ENCODE measurements around the gene TMEM101. TPM values are rescaled to one million over a fixed set of nuclear protein-coding genes. Genes with fewer than 3 reads are reported as not detected.

Gene TMEM101
- 10 to 100 TPM; 27.3 to 30.0 TPM for total RNA-seq
- polyA plus RNA-seq, result 10 to 100 TPM; 22.7 to 33.6 TPM

DNA sequence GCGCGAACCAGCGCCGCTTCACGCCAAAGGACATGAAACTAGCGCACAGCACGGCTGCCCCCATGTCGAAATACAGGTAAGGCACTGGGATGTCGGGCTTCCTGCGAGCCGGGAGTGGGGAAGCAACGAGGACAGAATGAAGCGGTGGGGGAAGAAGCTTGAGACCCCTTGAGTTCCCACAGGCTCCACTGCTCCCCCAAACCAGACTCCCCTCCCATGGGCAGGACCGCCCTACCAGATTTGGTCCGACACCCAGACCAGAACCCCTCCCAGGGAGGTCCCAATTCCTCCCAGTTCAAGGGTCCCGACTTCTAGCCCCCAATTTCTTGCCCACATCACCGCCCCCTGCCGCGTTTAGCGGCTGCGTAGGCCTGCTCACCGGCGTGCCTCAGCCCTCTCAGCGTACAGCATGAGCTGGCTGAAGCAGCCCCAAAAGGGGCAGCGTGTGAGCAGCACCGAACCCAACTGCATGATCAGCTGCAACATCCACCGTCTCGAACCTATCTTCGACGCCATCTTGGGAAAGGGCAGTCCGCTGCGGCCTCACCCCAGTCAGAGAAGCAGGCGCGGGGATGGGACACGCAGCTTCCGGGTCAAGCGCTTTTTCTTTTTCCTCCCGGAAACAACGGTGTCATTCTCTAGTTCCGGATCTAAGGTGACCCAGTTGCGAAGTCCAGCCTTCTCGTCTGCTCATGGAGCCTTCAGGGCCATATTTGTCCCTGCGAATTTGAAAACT is at the start of gene TMEM101:
TSS of gene TMEM101 (minus strand) at position 527 of the 736 bp plus-strand sequence. CDS start at position 516, 11 bp downstream.
- Histone ChIP-seq H3K4me3 (ENCODE audit: low read length in 2 of 2) (peak within 1 kb of the TSS; percentile 92 to 98), H3K9me3 (ENCODE audit: control insufficient read depth in 1 of 2, low read length in 2 of 2) (no peaks in the 10 kb centered on the region), H3K4me1 (ENCODE audit: insufficient read depth, low read length) (peaks cover 16% of the 10 kb centered on the region), H3K27me3 (ENCODE audit: insufficient read depth, low read length) (no peaks in the 10 kb centered on the region), H3K36me3 (ENCODE audit: insufficient read depth, low read length) (no peaks in the 10 kb centered on the region), H3K27ac (ENCODE audit: low read depth, low read length) (peak within 1 kb of the TSS; percentile 71)
- intact Hi-C loops (cut with micrococcal nuclease), result loop anchor here (1.0 to 10.0 kb wide), 3 partner anchors 8 to 490 kb away; partner anchors contain the start of genes G6PC3 and GPATCH8
- POLR2A ChIA-PET (ENCODE audit: partially characterized antibody), result interaction anchor here (0.7 to 1.7 kb wide), 7 partner anchors 8 to 489 kb away, joined by 3 to 8 read pairs (median 5); partner anchors contain the start of genes GPATCH8, HDAC5 and TMUB2
- Mint-ChIP-seq H3K27me3 (no peaks in the 10 kb centered on the region), H3K27ac (peak within 1 kb of the TSS; percentile 84 to 99 (median 97)), H3K9me3 (no peaks in the 10 kb centered on the region), H3K4me1 (peaks cover 6 to 13% (median 10%) of the 10 kb centered on the region in 4 donors), H3K4me3 (peak within 1 kb of the TSS; percentile 99 to 100 (median 100)), H3K36me3 (peaks cover 12 to 14% of the 10 kb centered on the region in 2 donors)
- DNase-seq, result peak; percentile 85 to 92 (median 87)
- CTCF ChIA-PET (ENCODE audit: partially characterized antibody), result interaction anchor here (0.9 to 1.4 kb wide), 2 partner anchors 29 to 531 kb away, joined by 3 read pairs; partner anchors contain the start of gene DHX8

DNA sequence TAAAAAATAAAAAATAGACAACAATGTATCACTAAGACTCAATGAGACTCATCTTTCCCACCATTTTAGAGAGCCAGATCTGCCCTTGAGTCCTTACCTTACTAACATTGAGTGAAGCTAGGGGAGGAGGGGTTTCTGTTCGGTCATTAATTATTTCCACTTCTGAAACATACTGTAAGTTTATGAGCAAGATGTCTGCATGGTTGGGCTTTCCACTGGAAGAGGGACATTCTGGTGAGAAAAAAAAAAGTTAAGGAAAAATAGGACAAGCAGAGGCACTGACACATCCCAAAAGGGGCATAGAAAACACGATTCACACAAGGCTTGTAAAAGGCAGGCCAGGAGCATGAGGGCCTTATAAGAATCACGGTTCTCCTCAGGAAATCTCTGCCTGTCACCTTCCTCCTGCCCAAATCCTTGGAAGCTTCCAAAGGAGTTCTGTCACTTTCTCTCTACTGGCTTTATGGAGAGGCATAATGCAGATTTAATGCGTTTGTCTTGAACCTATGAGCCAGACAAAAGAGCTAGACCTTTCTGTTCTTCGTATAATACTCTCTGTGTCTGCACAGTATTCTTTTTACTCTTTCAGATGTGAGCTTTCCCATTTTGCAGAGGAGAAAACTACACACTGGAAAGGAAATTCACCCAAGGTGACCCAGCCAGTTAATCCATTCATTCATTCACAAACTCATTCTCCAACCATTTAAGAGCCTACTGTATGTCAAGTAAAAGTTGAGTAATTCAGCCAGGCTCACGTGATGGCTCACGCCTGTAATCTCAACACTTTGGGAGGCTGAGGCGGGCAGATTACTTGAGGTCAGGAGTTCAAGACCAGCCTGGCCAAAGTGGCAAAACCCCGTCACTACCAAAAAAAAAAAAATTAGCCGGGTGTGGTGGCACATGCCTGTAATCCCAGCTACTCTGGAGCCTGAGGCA is 49.2 kb upstream of the TMEM101 start:
- peak overlapping the region in 7 of 8 donors; percentile 13 to 69 (median 24) for H3K4me3 Mint-ChIP-seq
- POLR2A ChIA-PET (ENCODE audit: partially characterized antibody), result no interaction called here
- H3K4me3 ChIP-seq (ENCODE audit: low read length in 2 of 2), result no peak overlapping the region

DNA sequence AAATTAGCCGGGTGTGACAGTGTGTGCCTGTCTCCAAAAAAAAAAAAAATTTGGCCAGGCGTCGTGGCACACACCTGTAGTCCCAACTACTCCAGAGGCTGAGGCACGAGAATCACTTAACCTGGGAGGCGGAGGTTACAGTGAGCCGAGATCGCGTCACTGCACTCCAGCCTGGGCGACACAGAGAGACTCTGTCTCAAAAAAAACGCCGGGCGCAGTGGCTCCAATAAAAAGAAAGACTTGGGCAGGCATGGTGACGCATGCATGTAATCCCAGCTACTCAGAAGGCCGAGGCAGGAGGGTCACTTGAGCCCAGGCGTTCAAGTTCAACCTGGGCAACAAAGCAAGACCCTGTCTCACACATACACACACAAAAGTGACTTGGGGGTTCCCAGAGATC is 48.1 kb upstream of the TMEM101 start:
- Histone ChIP-seq H3K27ac (ENCODE audit: low read depth, low read length) (no peak overlapping the region), H3K36me3 (ENCODE audit: insufficient read depth, low read length) (peaks cover 19% of the 10 kb centered on the region), H3K4me1 (ENCODE audit: insufficient read depth, low read length) (peaks cover 40% of the 10 kb centered on the region), H3K9me3 (ENCODE audit: control insufficient read depth in 1 of 2, low read length in 2 of 2) (no peaks in the 10 kb centered on the region), H3K4me3 (ENCODE audit: low read length in 2 of 2) (no peak overlapping the region), H3K27me3 (ENCODE audit: insufficient read depth, low read length) (no peaks in the 10 kb centered on the region)
- ChIA-PET POLR2A (ENCODE audit: partially characterized antibody) (no interaction called here), CTCF (ENCODE audit: partially characterized antibody) (no interaction called here)
- no peak overlapping the region for H3K4me3 Mint-ChIP-seq
- intact Hi-C loops (cut with micrococcal nuclease), result no loop called here
- DNase-seq, result no peak
- no peak overlapping the region for H3K27ac Mint-ChIP-seq
- peaks cover 24 to 59% (median 53%) of the 10 kb centered on the region in 4 donors for H3K4me1 Mint-ChIP-seq
- no peaks in the 10 kb centered on the region for H3K27me3 Mint-ChIP-seq
- H3K9me3 Mint-ChIP-seq, result no peaks in the 10 kb centered on the region
- peaks cover 22 to 58% of the 10 kb centered on the region in 2 donors for H3K36me3 Mint-ChIP-seq

More for the DNA sequence above, 49.2 kb upstream of the TMEM101 start:
- CTCF ChIA-PET (ENCODE audit: partially characterized antibody), result interaction anchor here (1.3 kb wide), 1 partner anchor 20 kb away, joined by 3 read pairs; no protein-coding TSS in a partner anchor
- Histone ChIP-seq H3K4me1 (ENCODE audit: insufficient read depth, low read length) (peaks cover 40% of the 10 kb centered on the region), H3K36me3 (ENCODE audit: insufficient read depth, low read length) (peaks cover 15% of the 10 kb centered on the region), H3K9me3 (ENCODE audit: control insufficient read depth in 1 of 2, low read length in 2 of 2) (no peaks in the 10 kb centered on the region), H3K27me3 (ENCODE audit: insufficient read depth, low read length) (no peaks in the 10 kb centered on the region), H3K27ac (ENCODE audit: low read depth, low read length) (no peak overlapping the region)
- intact Hi-C loops (cut with micrococcal nuclease), result no loop called here
- DNase-seq, result no peak
- Mint-ChIP-seq H3K36me3 (peaks cover 22 to 51% of the 10 kb centered on the region in 2 donors), H3K27ac (peak overlapping the region; percentile 42 to 75 (median 54)), H3K9me3 (no peaks in the 10 kb centered on the region), H3K4me1 (peaks cover 27 to 60% (median 52%) of the 10 kb centered on the region in 4 donors), H3K27me3 (no peaks in the 10 kb centered on the region)

DNA sequence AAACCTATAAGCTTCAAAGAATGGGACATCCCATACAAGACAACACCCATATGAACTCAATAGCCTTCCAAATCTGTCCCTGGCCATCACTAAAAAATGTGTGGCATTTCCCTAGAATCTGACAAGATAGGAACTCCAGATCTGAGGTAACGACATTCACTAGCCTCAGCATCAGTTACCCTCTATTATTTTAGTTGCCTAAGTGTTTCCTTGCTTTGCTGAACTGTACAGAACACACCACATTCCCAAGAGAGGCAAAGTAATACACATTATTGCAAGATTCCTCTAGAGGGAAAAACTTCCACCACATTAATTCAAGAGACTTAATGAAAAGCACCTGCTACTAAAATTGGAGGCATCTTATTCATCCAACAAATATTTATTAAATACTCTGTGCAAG is 46.7 kb upstream of the TMEM101 start:
- no peaks in the 10 kb centered on the region for H3K27me3 ChIP-seq (ENCODE audit: insufficient read depth, low read length)
- no peak overlapping the region for H3K4me3 Mint-ChIP-seq
- no peaks in the 10 kb centered on the region for H3K27me3 Mint-ChIP-seq
- H3K4me1 ChIP-seq (ENCODE audit: insufficient read depth, low read length), result peaks cover 29% of the 10 kb centered on the region
- ChIA-PET POLR2A (ENCODE audit: partially characterized antibody) (no interaction called here), CTCF (ENCODE audit: partially characterized antibody) (interaction anchor here (0.8 kb wide), 1 partner anchor 8 kb away, joined by 3 read pairs; no protein-coding TSS in a partner anchor)
- peaks cover 20 to 50% (median 45%) of the 10 kb centered on the region in 4 donors for H3K4me1 Mint-ChIP-seq
- no peak overlapping the region for H3K4me3 ChIP-seq (ENCODE audit: low read length in 2 of 2)
- intact Hi-C loops (cut with micrococcal nuclease), result no loop called here
- no peak overlapping the region for H3K27ac ChIP-seq (ENCODE audit: low read depth, low read length)
- H3K36me3 Mint-ChIP-seq, result peaks cover 22 to 59% of the 10 kb centered on the region in 2 donors
- H3K9me3 Mint-ChIP-seq, result no peaks in the 10 kb centered on the region
- H3K27ac Mint-ChIP-seq, result peak overlapping the region in 1 of 7 donors; percentile 14
- H3K9me3 ChIP-seq (ENCODE audit: control insufficient read depth in 1 of 2, low read length in 2 of 2), result no peaks in the 10 kb centered on the region
- DNase-seq, result no peak
- peaks cover 19% of the 10 kb centered on the region for H3K36me3 ChIP-seq (ENCODE audit: insufficient read depth, low read length)

DNA sequence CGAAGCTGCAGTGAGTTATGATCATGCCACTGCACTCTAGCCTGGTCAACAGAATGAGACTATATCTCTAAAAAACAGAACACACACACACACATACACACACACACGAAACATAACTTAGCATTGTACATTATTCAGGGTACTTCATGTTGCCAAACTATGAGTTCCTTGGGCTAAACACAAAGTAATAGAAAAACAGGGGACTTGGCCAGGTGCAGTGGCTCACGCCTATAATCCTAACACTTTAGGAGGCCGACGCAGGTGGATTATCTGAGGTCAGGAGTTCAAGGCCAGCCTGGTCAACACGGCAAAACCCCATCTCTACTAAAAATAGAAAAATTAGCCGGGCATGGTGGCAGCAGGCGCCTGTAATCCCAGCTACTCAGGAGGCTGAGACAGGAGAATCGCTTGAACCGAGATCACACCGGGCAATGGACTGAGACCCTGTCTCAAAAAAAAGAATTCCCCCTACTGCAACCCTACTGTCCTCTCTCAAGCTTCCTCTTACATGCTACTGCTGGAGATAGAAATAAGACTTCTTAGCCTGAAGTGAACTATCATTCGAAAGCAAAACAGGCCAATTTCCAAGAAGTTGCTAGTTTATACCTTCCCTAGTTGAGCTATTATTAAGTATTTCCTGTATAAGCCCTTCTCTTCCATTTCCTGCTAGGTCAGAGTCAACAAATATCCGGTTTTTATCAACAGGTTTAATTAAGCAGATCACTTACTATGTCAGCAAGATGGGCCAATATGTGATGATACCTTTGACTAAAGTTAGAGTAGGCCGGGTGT is 44.5 kb upstream of the TMEM101 start:
- Mint-ChIP-seq H3K9me3 (no peaks in the 10 kb centered on the region), H3K27me3 (no peaks in the 10 kb centered on the region), H3K27ac (no peak overlapping the region), H3K4me3 (peak overlapping the region in 2 of 8 donors; percentile 23 to 45), H3K4me1 (peaks cover 18 to 43% (median 40%) of the 10 kb centered on the region in 4 donors), H3K36me3 (peaks cover 22 to 60% of the 10 kb centered on the region in 2 donors)
- peaks cover 24% of the 10 kb centered on the region for H3K36me3 ChIP-seq (ENCODE audit: insufficient read depth, low read length)
- peaks cover 17% of the 10 kb centered on the region for H3K4me1 ChIP-seq (ENCODE audit: insufficient read depth, low read length)
- no peak overlapping the region for H3K27ac ChIP-seq (ENCODE audit: low read depth, low read length)
- ChIA-PET CTCF (ENCODE audit: partially characterized antibody) (interaction anchor here (0.6 to 1.5 kb wide), 4 partner anchors 13 to 115 kb away, joined by 3 to 5 read pairs (median 3); no protein-coding TSS in a partner anchor), POLR2A (ENCODE audit: partially characterized antibody) (interaction anchor here (0.7 to 1.3 kb wide), 2 partner anchors 10 to 51 kb away, joined by 3 read pairs; no protein-coding TSS in a partner anchor)
- no peaks in the 10 kb centered on the region for H3K9me3 ChIP-seq (ENCODE audit: control insufficient read depth in 1 of 2, low read length in 2 of 2)
- H3K4me3 ChIP-seq (ENCODE audit: low read length in 2 of 2), result no peak overlapping the region
- no peak for DNase-seq
- H3K27me3 ChIP-seq (ENCODE audit: insufficient read depth, low read length), result no peaks in the 10 kb centered on the region
- intact Hi-C loops (cut with micrococcal nuclease), result no loop called here

DNA sequence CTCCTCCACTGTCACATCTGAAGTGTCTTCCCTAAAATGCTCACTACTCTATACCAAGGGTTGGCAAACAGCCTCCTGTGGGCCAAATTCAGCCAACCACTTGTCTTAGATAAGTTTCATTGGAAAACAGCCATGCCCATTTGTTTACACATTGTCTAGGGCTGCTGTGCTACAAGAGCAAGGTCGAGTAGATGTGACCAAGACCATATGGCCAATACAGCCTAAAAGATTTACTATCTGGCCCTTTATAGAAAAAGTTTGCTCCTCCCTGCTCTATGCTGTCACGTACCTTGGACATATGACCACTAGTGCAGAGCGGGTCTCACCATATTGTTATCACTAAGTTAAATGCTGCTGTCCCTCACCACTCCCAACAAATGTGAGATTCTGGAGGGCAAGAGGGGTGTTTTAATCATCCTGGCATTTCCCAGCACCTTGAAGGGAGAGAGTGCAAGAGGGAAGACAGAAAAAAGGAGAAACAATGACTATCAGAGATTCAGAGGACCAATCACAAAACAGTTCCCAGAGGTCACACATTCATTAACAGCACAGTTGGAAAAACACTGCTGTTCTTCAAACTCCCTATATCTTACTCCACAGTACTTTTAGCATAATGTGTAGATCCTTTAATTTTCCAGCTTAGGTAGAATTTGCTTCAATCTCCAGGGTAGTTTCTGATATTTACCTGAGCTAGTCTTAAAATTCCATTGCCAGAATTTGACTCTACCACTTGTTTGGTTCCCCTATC is 38.5 kb upstream of the TMEM101 start:
- Histone ChIP-seq H3K27me3 (ENCODE audit: insufficient read depth, low read length) (no peaks in the 10 kb centered on the region), H3K27ac (ENCODE audit: low read depth, low read length) (no peak overlapping the region), H3K9me3 (ENCODE audit: control insufficient read depth in 1 of 2, low read length in 2 of 2) (no peaks in the 10 kb centered on the region), H3K4me1 (ENCODE audit: insufficient read depth, low read length) (no peaks in the 10 kb centered on the region), H3K36me3 (ENCODE audit: insufficient read depth, low read length) (peaks cover 46% of the 10 kb centered on the region), H3K4me3 (ENCODE audit: low read length in 2 of 2) (no peak overlapping the region)
- peaks cover 11 to 19% (median 13%) of the 10 kb centered on the region in 4 donors for H3K4me1 Mint-ChIP-seq
- H3K27ac Mint-ChIP-seq, result peak overlapping the region in 4 of 7 donors; percentile 39 to 84 (median 46)
- ChIA-PET CTCF (ENCODE audit: partially characterized antibody) (interaction anchor here (0.6 to 1.5 kb wide), 2 partner anchors 9 to 109 kb away, joined by 3 to 5 read pairs; no protein-coding TSS in a partner anchor), POLR2A (ENCODE audit: partially characterized antibody) (no interaction called here)
- no peak for DNase-seq
- no peaks in the 10 kb centered on the region for H3K9me3 Mint-ChIP-seq
- H3K4me3 Mint-ChIP-seq, result no peak overlapping the region
- no peaks in the 10 kb centered on the region for H3K27me3 Mint-ChIP-seq
- H3K36me3 Mint-ChIP-seq, result peaks cover 13 to 44% of the 10 kb centered on the region in 2 donors
- intact Hi-C loops (cut with micrococcal nuclease), result no loop called here
